H9 (cell line): ENCODE data around the gene DEK. TPM values are rescaled to one million over a fixed set of nuclear protein-coding genes. Genes with fewer than 3 reads are reported as not detected.

ENCODE experiments used
- DNase-seq: peaks from one replicate; pipeline ENCODE4 v3.0.0-alpha.2; 2017
- H2AFZ ChIP-seq: one replicate; pipeline ENCODE4 v1.6.1; 2013; ENCODE audit warnings: mild to moderate bottlenecking, low read length, control low read depth, moderate library complexity
- H2AK5ac ChIP-seq: 2 replicates; pipeline ENCODE4 v1.6.1; 2013; ENCODE audit warnings: low read length, control low read depth, mixed read lengths; ENCODE audit not compliant: insufficient read length
- H2BK120ac ChIP-seq: one replicate; pipeline ENCODE4 v1.6.1; 2013; ENCODE audit warnings: low read depth, mild to moderate bottlenecking, low read length, control low read depth, inconsistent platforms; ENCODE audit not compliant: poor library complexity, severe bottlenecking
- H2BK12ac ChIP-seq: 2 replicates; pipeline ENCODE4 v1.6.1; 2013; ENCODE audit warnings: low read length, control low read depth, mixed read lengths, low read depth; ENCODE audit not compliant: insufficient read length
- H2BK15ac ChIP-seq: 2 replicates; pipeline ENCODE4 v1.6.1; 2013; ENCODE audit warnings: low read depth, low read length, control low read depth
- H2BK20ac ChIP-seq: one replicate; pipeline ENCODE4 v1.6.1; 2013; ENCODE audit warnings: low read depth, mild to moderate bottlenecking, low read length, control low read depth, inconsistent platforms; ENCODE audit not compliant: poor library complexity, severe bottlenecking
- H2BK5ac ChIP-seq: 2 replicates; pipeline ENCODE4 v1.6.1; 2013; ENCODE audit warnings: low read length, control low read depth, mixed read lengths; ENCODE audit not compliant: insufficient read length
- H3K14ac ChIP-seq: 2 replicates; pipeline ENCODE4 v1.6.1; 2013; ENCODE audit warnings: low read length, control low read depth; ENCODE audit not compliant: insufficient read depth
- H3K18ac ChIP-seq: 2 replicates; pipeline ENCODE4 v1.6.1; 2013; ENCODE audit warnings: low read depth, mild to moderate bottlenecking, mixed read lengths, low read length, control low read depth; ENCODE audit not compliant: insufficient read length
- H3K23ac ChIP-seq: 2 replicates; pipeline ENCODE4 v1.6.1; 2013; ENCODE audit warnings: low read length, control low read depth, mixed read lengths, low read depth; ENCODE audit not compliant: insufficient read length
- H3K23me2 ChIP-seq: 2 replicates; pipeline ENCODE4 v1.6.1; 2013; ENCODE audit warnings: low read depth, mild to moderate bottlenecking, mixed read lengths, low read length, control low read depth; ENCODE audit not compliant: insufficient read length, poor library complexity, severe bottlenecking
- H3K27ac ChIP-seq: 2 replicates; pipeline ENCODE4 v1.5.1; 2013; ENCODE audit warnings: low read length, control low read depth, mixed read lengths, low read depth; ENCODE audit not compliant: insufficient read length
- H3K27me3 ChIP-seq: 2 replicates; pipeline ENCODE4 v1.6.1; 2013; ENCODE audit warnings: low read length, control low read depth, inconsistent platforms; ENCODE audit not compliant: insufficient read depth
- H3K4ac ChIP-seq: 2 replicates; pipeline ENCODE4 v1.6.1; 2013; ENCODE audit warnings: low read depth, mild to moderate bottlenecking, control low read depth, inconsistent platforms, low read length, moderate library complexity
- H3K4me1 ChIP-seq: 2 replicates; pipeline ENCODE4 v1.6.1; 2013; ENCODE audit warnings: low read length, control low read depth, inconsistent platforms; ENCODE audit not compliant: insufficient read depth
- H3K4me2 ChIP-seq: 2 replicates; pipeline ENCODE4 v1.6.1; 2013; ENCODE audit warnings: low read length, control low read depth, mixed read lengths; ENCODE audit not compliant: insufficient read length, insufficient read depth
- H3K56ac ChIP-seq: 2 replicates; pipeline ENCODE4 v1.6.1; 2013; ENCODE audit warnings: low read depth, mild to moderate bottlenecking, mixed read lengths, low read length, control low read depth; ENCODE audit not compliant: insufficient read length
- H3K79me1 ChIP-seq: 2 replicates; pipeline ENCODE4 v1.6.1; 2013; ENCODE audit warnings: low read depth, mild to moderate bottlenecking, moderate library complexity, low read length, control low read depth, inconsistent platforms; ENCODE audit not compliant: insufficient read depth, poor library complexity, severe bottlenecking
- H3K79me2 ChIP-seq: 2 replicates; pipeline ENCODE4 v1.6.1; 2013; ENCODE audit warnings: low read length, control low read depth, inconsistent platforms; ENCODE audit not compliant: insufficient read depth
- H3K9ac ChIP-seq: 2 replicates; pipeline ENCODE4 v1.6.1; 2013; ENCODE audit warnings: low read length, control low read depth, mixed read lengths; ENCODE audit not compliant: insufficient read length; ENCODE audit errors: extremely low read depth
- H3K9me3 ChIP-seq: one replicate; pipeline ENCODE4 v1.6.1; 2013; ENCODE audit warnings: low read depth, low read length, inconsistent platforms; ENCODE audit not compliant: control insufficient read depth
- H3T11ph ChIP-seq: one replicate; pipeline ENCODE4 v1.6.1; 2013; ENCODE audit warnings: mild to moderate bottlenecking, low read length, control low read depth, inconsistent platforms
- H4K20me1 ChIP-seq: one replicate; pipeline ENCODE4 v1.6.1; 2013; ENCODE audit not compliant: control insufficient read depth, insufficient read length, insufficient read depth
- H4K5ac ChIP-seq: 2 replicates; pipeline ENCODE4 v1.6.1; 2013; ENCODE audit warnings: low read depth, mild to moderate bottlenecking, mixed read lengths, low read length, control low read depth; ENCODE audit not compliant: insufficient read length
- H4K8ac ChIP-seq: replicated peaks from 2 replicates; pipeline ENCODE4 v1.6.1; 2013; ENCODE audit warnings: low read length, control low read depth, mixed read lengths, low read depth; ENCODE audit not compliant: insufficient read length
- H4K91ac ChIP-seq: 2 replicates; pipeline ENCODE4 v1.6.1; 2013; ENCODE audit warnings: low read depth, mild to moderate bottlenecking, moderate library complexity, mixed read lengths, low read length, control low read depth; ENCODE audit not compliant: insufficient read length
- H3K27ac Mint-ChIP-seq, 3 experiments: 2 replicates in 2 of 3; 3 replicates in 1 of 3; pipeline ENCODE4 v1.8.0; 2020 to 2021; ENCODE audit warnings: mixed read lengths in 3 of 3, mild to moderate bottlenecking in 1 of 3, moderate library complexity in 1 of 3
- H3K27me3 Mint-ChIP-seq: 2 replicates; pipeline ENCODE4 v1.8.0; 2021; ENCODE audit warnings: low read depth, mild to moderate bottlenecking, moderate library complexity, mixed read lengths
- H3K36me3 Mint-ChIP-seq, 3 experiments: 2 replicates in 2 of 3; 3 replicates in 1 of 3; pipeline ENCODE4 v1.8.0; 2020 to 2021; ENCODE audit warnings: low read depth in 3 of 3, mixed read lengths in 3 of 3; ENCODE audit not compliant: insufficient read depth in 1 of 3
- H3K4me1 Mint-ChIP-seq, 2 experiments: 2 replicates each; pipeline ENCODE4 v1.8.0; 2020; ENCODE audit warnings: mixed read lengths in 2 of 2
- H3K4me3 Mint-ChIP-seq, 2 experiments: 2 replicates in 1 of 2; 3 replicates in 1 of 2; pipeline ENCODE4 v1.8.0; 2020 to 2021; ENCODE audit warnings: mild to moderate bottlenecking in 2 of 2, mixed read lengths in 2 of 2, moderate library complexity in 1 of 2
- H3K9me3 Mint-ChIP-seq, 2 experiments: 2 replicates in 1 of 2; 3 replicates in 1 of 2; pipeline ENCODE4 v1.8.0; 2020; ENCODE audit warnings: mild to moderate bottlenecking in 2 of 2, mixed read lengths in 2 of 2, moderate library complexity in 1 of 2
- CTCF ChIP-seq: fragments of 200-600 bp; sonication (generic); conservative IDR thresholded peaks from 3 replicates; pipeline ENCODE4 v1.8.0; 2021; ENCODE audit warnings: antibody characterized with exemption, mild to moderate bottlenecking
- whole genome bisulfite sequencing: extraction: QIAGEN DNeasy Blood & Tissue Kit; methylation state at CpG from one replicate; pipeline ENCODE4 v1.1.7; 2013; ENCODE audit warnings: missing lambda C conversion rate, low lambda C conversion rate, mixed read lengths; ENCODE audit not compliant: insufficient read length; ENCODE audit errors: extremely low coverage; 5-methylcytosine and 5-hydroxymethylcytosine counted together
- total RNA-seq: library from RNA; stranded (reverse); gene quantifications from 2 replicates; pipeline ENCODE4 v1.2.1, GENCODE V29; 2021

DEK gene
- total RNA-seq, 1 experiment from 2014 or later = 217 TPM

GRCh38 chr6:18210707-18211106, 53.6 kb downstream of the DEK start:
- no peak overlapping the region for H2BK12ac ChIP-seq
- no peak overlapping the region for H2AK5ac ChIP-seq
- H3K4me2 ChIP-seq = no peak overlapping the region
- peaks cover 2% of the 10 kb centered on the region; the same call in 1 of the 2 replicates for H3K4me1 ChIP-seq
- no peak overlapping the region for H3K18ac ChIP-seq
- Mint-ChIP-seq H3K4me3 (no peak overlapping the region), H3K9me3 (no peaks in the 10 kb centered on the region), H3K4me1 (peaks cover 0 to 4% of the 10 kb centered on the region in 2 experiments; a peak in 1 of 4 replicates), H3K27ac (no peak overlapping the region), H3K27me3 (no peaks in the 10 kb centered on the region; the same call in 1 of the 2 replicates), H3K36me3 (peaks cover 0 to 15% (median 5%) of the 10 kb centered on the region in 3 experiments; a peak in 4 of 7 replicates)
- no peaks in the 10 kb centered on the region for H3K23me2 ChIP-seq
- no peak overlapping the region for H2BK5ac ChIP-seq
- no peak overlapping the region for H3K9ac ChIP-seq
- no peak overlapping the region for H3K56ac ChIP-seq
- H3K79me1 ChIP-seq = no peaks in the 10 kb centered on the region
- H3K23ac ChIP-seq = no peak overlapping the region
- WGBS = no CpG with 5 or more reads among the region's 5 CpGs
- no peak overlapping the region for H2BK15ac ChIP-seq
- H2BK120ac ChIP-seq = no peak overlapping the region
- H2BK20ac ChIP-seq = no peak overlapping the region
- H4K20me1 ChIP-seq = no peaks in the 10 kb centered on the region
- TF ChIP-seq CTCF = no peak
- H3K27ac ChIP-seq = no peak overlapping the region
- no peaks in the 10 kb centered on the region for H3K27me3 ChIP-seq
- H3T11ph ChIP-seq = no peak overlapping the region
- no peak for DNase-seq
- no peak overlapping the region for H2AFZ ChIP-seq
- H3K79me2 ChIP-seq = no peaks in the 10 kb centered on the region
- H4K5ac ChIP-seq = no peak overlapping the region
- H3K4ac ChIP-seq = no peak overlapping the region
- no peaks in the 10 kb centered on the region for H3K9me3 ChIP-seq
- H4K8ac ChIP-seq = no peak overlapping the region
- H3K14ac ChIP-seq = no peak overlapping the region
- H4K91ac ChIP-seq = no peak overlapping the region
